IPS-NIHi11 (cell line): ENCODE measurements around the gene VAT1.
"Not testable (repeated sequence)": the region's sequence is repeated elsewhere in the genome, so short reads cannot be mapped to it uniquely, and the experiment has no call there.

Source experiments
- DNase-seq: peaks from one replicate; pipeline ENCODE4 v3.0.0; 2012; ENCODE audit warnings: mixed read lengths, low spot score

The VAT1 gene

DNA sequence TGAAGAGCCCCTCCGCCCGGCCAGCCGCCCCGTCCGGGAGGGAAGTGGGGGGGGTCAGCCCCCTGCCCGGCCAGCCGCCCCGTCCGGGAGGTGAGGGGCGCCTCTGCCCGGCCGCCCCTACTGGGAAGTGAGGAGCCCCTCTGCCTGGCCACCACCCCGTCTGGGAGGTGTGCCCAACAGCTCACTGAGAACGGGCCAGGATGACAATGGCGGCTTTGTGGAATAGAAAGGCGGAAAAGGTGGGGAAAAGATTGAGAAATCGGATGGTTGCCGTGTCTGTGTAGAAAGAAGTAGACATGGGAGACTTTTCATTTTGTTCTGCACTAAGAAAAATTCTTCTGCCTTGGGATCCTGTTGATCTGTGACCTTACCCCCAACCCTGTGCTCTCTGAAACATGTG, 48.9 kb downstream of the VAT1 start:
- DNase-seq, result not testable (repeated sequence)

DNA sequence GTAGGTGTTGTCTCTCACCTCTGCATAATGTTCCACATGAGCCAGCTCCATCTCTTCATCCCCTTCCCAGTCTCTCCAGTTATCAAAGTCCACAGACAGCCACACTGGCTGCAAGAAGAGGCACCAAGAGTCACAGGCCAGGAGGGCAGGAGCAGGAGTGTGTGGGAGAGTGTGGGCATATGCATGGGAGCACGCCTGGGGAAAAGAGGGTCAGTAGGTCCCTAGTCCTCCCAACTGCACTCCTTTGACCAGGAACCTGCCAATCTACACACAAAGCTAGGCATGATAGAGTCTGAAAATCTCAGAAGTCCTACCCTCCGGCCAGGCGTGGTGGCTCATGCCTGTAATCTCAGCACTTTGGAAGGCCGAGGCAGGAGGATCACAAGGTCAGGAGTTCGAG, 50.6 kb downstream of the VAT1 start:
- no peak for DNase-seq

DNA sequence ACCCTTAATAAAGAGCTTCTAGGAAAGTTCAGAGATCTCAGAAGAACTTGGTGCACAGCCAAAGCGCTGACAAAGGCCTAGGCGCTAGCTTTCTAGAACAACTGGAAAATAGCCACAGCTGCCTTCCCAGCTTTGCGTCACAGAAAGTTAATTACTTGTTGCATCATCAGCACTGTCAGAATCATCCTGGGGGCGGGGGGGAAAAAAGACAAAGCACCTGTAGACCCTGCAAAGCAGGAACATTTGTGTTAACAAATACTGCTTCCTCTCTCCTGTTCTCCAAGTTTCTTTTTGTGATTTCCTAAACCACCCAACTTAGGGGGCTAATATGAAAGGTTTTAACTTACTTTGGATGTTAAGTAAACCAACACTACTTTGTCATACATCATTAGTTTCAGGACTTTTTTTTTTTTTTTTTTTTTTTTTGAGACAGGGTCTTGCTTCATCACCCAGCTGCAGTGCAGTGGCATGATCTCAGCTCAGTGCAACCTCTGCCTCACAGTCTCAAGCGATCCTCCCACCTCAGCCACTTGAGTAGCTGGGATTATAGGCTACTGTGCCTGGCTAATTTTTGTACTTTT, 53.1 kb downstream of the VAT1 start:
- DNase-seq, result no peak

DNA sequence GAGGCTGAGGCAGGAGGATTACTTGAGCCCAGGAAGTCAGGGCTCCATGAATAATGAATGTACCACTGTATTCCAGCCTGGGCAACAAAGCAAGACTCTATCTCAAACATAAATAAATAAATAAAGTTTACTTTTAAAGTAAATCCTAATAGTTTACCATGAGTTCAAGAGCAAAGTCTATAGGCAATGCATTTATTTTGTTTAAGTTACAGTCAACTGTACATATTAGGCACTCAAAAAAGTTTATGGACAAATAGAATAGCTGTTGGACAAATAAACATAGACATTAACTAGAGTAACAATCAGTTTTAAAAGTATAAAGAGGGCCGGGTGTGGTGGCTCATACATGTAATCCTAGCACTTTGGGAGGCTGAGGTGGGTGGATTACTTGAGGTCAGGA, 54.3 kb downstream of the VAT1 start:
- no peak for DNase-seq
